Thyroid gland (tissue), 4 donors: ENCODE measurements around the gene CREBBP.

Experiments
- POLR2A ChIP-seq, 2 donors: fragments of 450-650 bp; IDR thresholded peaks; one replicate each; pipeline ENCODE4 v1.6.1; 2017; ENCODE audit warnings: antibody characterized with exemption in 2 of 2, mild to moderate bottlenecking in 2 of 2, moderate library complexity in 1 of 2
- TF ChIP-seq, protein P1 (sequence below), 6 experiments: fragments of 200-600 bp in 3 of 6; fragments of 450-650 bp in 3 of 6; sonication (generic) in 3 of 6; IDR thresholded peaks; one replicate each; pipeline ENCODE4 v1.5.1; 2016 to 2019; ENCODE audit warnings: antibody characterized with exemption in 6 of 6, mild to moderate bottlenecking in 2 of 6, inconsistent platforms in 1 of 6, moderate library complexity in 1 of 6

DNA sequence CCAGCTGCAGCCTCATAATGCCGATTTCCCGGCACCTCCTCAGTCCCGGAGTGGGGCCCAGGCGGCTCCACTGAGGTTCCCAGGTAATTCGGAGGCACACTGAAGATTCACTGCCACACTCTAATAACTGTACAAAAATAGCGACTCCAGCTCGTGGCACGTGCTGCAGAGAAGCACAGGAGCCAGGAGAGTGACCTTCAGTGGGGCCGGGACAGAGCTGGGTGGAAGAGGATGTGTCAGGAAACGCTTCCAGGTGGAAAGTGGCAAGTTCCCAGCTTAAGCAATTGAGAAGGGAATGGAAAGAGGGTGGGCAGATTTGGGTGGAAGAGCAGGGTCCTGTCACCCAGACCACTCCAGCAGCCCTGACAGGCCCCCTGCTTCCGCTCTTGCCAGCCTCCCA lies 160.1 kb downstream of the CREBBP start:
- TF ChIP-seq, protein P1, sequence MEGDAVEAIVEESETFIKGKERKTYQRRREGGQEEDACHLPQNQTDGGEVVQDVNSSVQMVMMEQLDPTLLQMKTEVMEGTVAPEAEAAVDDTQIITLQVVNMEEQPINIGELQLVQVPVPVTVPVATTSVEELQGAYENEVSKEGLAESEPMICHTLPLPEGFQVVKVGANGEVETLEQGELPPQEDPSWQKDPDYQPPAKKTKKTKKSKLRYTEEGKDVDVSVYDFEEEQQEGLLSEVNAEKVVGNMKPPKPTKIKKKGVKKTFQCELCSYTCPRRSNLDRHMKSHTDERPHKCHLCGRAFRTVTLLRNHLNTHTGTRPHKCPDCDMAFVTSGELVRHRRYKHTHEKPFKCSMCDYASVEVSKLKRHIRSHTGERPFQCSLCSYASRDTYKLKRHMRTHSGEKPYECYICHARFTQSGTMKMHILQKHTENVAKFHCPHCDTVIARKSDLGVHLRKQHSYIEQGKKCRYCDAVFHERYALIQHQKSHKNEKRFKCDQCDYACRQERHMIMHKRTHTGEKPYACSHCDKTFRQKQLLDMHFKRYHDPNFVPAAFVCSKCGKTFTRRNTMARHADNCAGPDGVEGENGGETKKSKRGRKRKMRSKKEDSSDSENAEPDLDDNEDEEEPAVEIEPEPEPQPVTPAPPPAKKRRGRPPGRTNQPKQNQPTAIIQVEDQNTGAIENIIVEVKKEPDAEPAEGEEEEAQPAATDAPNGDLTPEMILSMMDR (IDR thresholded peaks at IDR 0.05): no peak
- TF ChIP-seq POLR2A (IDR thresholded peaks at IDR 0.05): no peak
